Measurements from ENCODE around the gene MYO16. TPM values are rescaled to one million over a fixed set of nuclear protein-coding genes. Genes with fewer than 3 reads are reported as not detected.

MYO16 gene
- total and polyA plus RNA-seq, 9 donors, result under 0.01 to 0.37 (median 0.16) TPM; not detected in 2

GRCh38 chr13:109196948-109197347 is 567.5 kb downstream of the MYO16 start:
- H3K4me3 ChIP-seq, result no peak overlapping the region
- no peak for DNase-seq
- intact Hi-C loops (cut with DNase I), result no loop called here
- H3K27me3 ChIP-seq, result no peaks in the 10 kb centered on the region
- H3K4me1 ChIP-seq (ENCODE audit: insufficient read depth), result no peaks in the 10 kb centered on the region
- TF ChIP-seq EP300 (IDR thresholded peaks at IDR 0.05), result no peak
- TF ChIP-seq POLR2A (IDR thresholded peaks at IDR 0.05), result no peak
- no peak for TF ChIP-seq CTCF (IDR thresholded peaks at IDR 0.05)
- WGBS, 3 donors, result 89 to 94% (median 89%) methylated on average over 9 of the region's 9 CpGs
- H3K27ac ChIP-seq, result no peak overlapping the region
- no peaks in the 10 kb centered on the region for H3K9me3 ChIP-seq
- no peaks in the 10 kb centered on the region for H3K36me3 ChIP-seq

GRCh38 chr13:109198585-109198984 is 569.2 kb downstream of the MYO16 start:
- Histone ChIP-seq H3K9me3 (no peaks in the 10 kb centered on the region), H3K4me1 (ENCODE audit: insufficient read depth) (no peaks in the 10 kb centered on the region), H3K27me3 (no peaks in the 10 kb centered on the region), H3K36me3 (no peaks in the 10 kb centered on the region), H3K27ac (no peak overlapping the region), H3K4me3 (no peak overlapping the region)
- 80 to 88% (median 84%) methylated on average over 3 of the region's 3 CpGs for WGBS, 3 donors
- intact Hi-C loops (cut with DNase I), result no loop called here
- TF ChIP-seq POLR2A (IDR thresholded peaks at IDR 0.05) (no peak), CTCF (IDR thresholded peaks at IDR 0.05) (no peak), EP300 (IDR thresholded peaks at IDR 0.05) (no peak)
- DNase-seq, result no peak

- no peaks in the 10 kb centered on the region for H3K27me3 ChIP-seq
- WGBS, 3 donors, result 7 to 16% (median 10%) methylated on average over 4 of the region's 4 CpGs
- H3K27ac ChIP-seq, result no peak overlapping the region
- intact Hi-C loops (cut with DNase I), result no loop called here
- H3K4me1 ChIP-seq (ENCODE audit: insufficient read depth), result no peaks in the 10 kb centered on the region
- DNase-seq, result no peak
- H3K9me3 ChIP-seq, result no peaks in the 10 kb centered on the region
- no peak overlapping the region for H3K4me3 ChIP-seq
- no peak for TF ChIP-seq POLR2A (IDR thresholded peaks at IDR 0.05)
- TF ChIP-seq EP300 (IDR thresholded peaks at IDR 0.05), result no peak
- no peak for TF ChIP-seq CTCF (IDR thresholded peaks at IDR 0.05)
- no peaks in the 10 kb centered on the region for H3K36me3 ChIP-seq
Observed at GRCh38 chr13:109199280-109199679, 569.9 kb downstream of the MYO16 start.

DNA sequence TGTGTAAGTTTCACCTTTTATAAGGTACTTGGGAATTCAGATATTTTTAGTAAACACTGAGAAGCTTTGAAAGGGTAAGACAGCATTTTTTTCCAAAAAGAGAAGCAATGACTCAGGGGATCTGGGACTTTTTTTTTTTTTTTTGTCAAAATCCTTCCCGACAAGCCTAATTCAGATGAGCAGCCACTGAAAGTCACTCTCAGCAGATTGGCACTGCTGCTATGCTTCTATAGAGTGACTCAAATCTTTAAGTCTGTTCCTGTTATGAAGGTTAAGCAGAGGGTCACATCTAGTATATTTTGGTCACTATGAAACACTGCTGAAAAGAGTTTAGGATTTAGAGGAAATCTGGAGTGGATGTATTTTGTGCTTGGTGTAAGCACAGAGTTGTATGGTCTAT is 571.1 kb downstream of the MYO16 start:
- Histone ChIP-seq H3K27me3 (no peaks in the 10 kb centered on the region), H3K36me3 (no peaks in the 10 kb centered on the region), H3K27ac (no peak overlapping the region), H3K4me3 (no peak overlapping the region), H3K9me3 (no peaks in the 10 kb centered on the region), H3K4me1 (ENCODE audit: insufficient read depth) (no peaks in the 10 kb centered on the region)
- DNase-seq, result no peak
- intact Hi-C loops (cut with DNase I), result no loop called here
- WGBS, 3 donors, result 69 to 83% (median 76%) methylated on average over 1 of the region's 1 CpG
- no peak for TF ChIP-seq EP300 (IDR thresholded peaks at IDR 0.05)
- TF ChIP-seq POLR2A (IDR thresholded peaks at IDR 0.05), result no peak
- no peak for TF ChIP-seq CTCF (IDR thresholded peaks at IDR 0.05)

DNA sequence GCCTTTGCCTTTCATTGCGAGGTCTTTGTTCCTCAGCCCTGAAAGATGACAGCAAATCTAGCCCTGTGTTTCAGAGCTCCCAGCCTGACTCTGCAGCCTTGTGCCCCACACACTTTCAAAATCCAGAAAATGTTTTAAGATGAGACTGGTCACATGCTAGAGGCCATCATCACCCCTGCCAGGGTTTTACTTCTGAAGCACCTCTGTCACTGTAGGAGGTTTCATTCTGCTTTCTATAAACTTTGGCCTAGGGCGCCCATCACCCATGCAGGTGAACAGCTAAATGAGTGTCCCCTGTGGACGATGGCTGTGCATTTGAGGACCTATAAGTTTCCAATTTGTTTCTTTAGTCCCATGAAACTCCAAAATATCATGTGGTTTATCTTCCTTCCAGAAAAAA is 574.2 kb downstream of the MYO16 start:
- Histone ChIP-seq H3K4me1 (ENCODE audit: insufficient read depth) (no peaks in the 10 kb centered on the region), H3K9me3 (no peaks in the 10 kb centered on the region), H3K27ac (no peak overlapping the region), H3K36me3 (no peaks in the 10 kb centered on the region), H3K4me3 (no peak overlapping the region), H3K27me3 (no peaks in the 10 kb centered on the region)
- DNase-seq, result no peak
- intact Hi-C loops (cut with DNase I), result no loop called here
- TF ChIP-seq POLR2A (IDR thresholded peaks at IDR 0.05) (no peak), CTCF (IDR thresholded peaks at IDR 0.05) (no peak)
- WGBS, 3 donors, result 88 to 91% (median 91%) methylated on average over 3 of the region's 3 CpGs

Data from ovary (tissue), 9 donors.